Activated T-cell treated with anti-CD3 and anti-CD28 coated beads for 24 hours (primary cell): ENCODE measurements around the gene CFAP43.

Experiments
- DNase-seq: peaks from one replicate; pipeline ENCODE4 v3.0.0-alpha.2; 2020; ENCODE audit warnings: low read depth

The CFAP43 gene

DNA sequence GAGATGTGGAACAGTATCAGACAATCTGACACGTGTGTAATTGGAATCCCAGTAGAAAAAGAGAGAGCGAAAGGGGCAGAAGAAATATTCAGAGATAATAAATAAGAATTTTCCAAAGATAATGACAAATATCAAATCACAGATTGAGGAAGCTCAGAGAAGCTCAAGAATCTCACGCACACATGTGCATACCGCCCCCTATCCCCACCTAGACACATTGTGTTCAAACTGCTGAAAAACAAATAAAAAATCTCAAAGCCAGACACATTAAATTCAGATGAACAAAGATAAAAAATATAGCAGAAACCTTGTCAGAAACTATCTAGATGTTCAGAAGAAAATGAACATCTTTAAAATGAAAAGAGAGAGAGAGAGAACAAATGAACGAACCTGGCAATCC lies 92.9 kb downstream of the CFAP43 start:
- no peak for DNase-seq

DNA sequence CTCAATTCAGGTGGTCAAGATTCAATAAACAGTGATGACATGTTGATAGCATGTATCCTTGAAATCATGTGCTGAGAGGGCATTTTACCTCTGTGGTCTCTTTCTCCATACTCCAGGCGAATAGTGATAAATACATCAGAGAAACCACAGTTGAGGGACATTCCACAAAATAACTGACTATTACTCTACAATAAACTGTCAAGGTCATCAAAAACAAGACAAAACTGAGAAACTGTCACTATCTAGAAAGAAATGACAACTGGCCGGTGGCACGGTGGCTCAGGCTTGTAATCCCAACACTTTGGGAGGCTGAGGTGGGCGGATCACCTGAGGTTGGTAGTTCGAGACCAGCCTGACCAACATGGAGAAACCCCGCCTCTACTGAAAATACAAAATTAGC lies 94.0 kb downstream of the CFAP43 start:
- DNase-seq = no peak

DNA sequence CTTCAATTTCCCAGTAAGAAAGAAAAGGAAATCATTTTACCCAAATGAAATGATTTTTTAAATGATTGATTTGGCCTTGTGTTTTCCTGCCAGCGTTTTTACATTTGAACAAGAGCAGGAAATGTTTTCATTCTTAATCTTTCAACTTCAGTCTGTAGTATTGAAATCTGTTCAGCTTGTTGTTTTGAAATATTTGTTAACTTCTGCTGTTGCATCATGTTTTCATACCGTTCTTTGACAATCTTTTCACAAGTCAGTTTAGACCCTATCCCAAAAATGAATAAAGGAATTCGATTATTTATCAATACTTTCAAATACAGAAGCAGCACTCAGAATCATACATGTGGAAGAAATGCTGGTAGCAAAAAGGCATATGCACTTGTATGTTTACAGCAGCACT lies 102.1 kb downstream of the CFAP43 start:
- no peak for DNase-seq

DNA sequence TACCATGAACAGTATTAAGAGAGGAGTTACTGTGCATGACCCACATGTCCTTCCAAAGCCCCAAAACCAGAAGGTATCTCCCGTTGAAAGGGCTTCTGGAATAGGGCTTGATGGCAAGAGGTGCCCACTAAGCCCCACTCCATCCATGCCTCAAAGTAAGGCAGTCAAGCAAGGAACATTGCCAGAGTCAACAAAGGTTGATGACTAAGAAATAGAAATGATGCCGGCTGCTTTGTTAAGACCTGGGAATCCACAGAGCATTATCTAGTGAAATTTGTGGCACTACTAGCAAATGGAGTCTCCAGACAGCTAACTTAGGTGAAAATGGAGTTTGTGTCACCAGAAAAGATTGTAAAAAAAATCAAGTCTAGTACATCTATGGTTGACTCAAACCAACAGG lies 104.0 kb downstream of the CFAP43 start:
- no peak for DNase-seq

DNA sequence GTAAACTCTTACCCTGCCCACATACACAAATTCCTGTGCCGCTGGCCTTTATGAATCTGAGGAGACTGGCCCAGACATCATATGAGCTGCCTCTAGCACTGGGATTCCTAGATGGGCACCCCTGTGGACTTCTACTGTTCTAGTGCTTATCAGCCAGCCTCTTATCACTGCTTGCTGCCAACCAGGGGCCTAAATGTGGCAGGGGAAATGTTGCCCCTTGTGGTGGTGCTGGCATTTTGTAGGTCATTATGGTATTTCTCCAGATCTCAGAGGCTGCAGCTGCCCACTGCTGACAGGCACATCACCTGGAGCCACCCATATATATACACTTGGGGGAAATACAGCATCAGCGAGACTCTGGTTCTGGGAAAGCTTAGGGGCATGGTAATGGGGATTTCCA lies 104.8 kb downstream of the CFAP43 start:
- DNase-seq = no peak

DNA sequence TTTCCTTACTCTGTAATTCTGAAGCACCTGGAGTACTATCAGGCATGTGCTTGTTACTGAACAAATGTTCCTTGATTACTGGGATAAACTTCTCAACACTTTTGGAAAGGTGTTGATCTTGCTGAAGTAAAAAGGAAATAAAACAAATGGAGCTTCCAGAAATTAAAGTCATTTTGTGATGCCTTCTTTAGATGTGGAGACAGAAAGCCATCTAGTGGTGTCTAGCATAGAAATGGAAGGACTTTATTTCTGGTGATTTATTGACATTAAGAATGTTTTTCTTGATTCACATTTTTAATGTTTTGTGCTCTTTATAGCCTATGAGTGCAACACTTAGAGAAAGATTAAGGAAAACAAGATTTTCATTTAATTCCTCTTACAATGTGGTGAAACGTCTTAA lies 108.8 kb downstream of the CFAP43 start:
- no peak for DNase-seq

DNA sequence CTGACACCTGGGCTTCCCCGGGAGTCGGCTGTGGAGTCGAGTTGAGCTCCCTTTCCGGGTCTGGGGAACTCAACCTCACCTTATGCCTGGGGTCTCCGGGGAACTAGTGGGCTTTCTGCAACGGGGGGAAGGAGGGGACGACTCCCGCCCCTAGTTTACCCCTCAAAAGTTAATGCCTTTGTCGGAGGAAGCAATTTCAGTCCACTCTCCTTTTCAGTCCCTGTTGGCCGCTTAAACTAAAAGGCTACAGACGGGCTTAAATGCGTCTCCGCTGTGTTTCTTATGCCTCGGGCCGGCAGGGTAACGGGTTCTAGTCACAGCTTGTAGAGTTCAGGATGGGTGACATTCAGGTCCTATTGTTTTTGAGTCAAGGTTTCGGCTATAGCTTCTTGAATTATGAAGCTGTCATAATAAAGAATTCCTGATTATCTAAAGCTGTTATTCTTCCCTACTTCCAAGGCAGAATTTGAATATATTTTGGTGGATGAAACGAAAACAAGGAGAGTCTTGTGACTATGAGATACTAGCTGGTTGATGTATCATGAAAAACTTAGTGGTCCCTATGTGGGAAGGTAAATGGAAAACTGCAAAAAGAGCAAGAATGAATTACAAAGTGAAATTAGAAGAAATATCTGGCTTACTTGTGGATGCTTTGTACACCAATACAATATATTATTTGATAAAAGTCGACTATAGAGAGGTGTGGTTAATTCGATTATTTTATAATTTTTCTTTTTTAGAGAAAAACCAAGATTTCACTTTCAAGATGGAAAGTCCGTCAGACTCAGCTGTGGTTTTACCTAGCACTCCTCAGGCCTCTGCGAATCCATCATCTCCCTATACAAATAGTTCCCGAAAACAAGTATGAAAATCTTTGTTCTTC lies 109.7 kb downstream of the CFAP43 start:
- DNase-seq = no peak

DNA sequence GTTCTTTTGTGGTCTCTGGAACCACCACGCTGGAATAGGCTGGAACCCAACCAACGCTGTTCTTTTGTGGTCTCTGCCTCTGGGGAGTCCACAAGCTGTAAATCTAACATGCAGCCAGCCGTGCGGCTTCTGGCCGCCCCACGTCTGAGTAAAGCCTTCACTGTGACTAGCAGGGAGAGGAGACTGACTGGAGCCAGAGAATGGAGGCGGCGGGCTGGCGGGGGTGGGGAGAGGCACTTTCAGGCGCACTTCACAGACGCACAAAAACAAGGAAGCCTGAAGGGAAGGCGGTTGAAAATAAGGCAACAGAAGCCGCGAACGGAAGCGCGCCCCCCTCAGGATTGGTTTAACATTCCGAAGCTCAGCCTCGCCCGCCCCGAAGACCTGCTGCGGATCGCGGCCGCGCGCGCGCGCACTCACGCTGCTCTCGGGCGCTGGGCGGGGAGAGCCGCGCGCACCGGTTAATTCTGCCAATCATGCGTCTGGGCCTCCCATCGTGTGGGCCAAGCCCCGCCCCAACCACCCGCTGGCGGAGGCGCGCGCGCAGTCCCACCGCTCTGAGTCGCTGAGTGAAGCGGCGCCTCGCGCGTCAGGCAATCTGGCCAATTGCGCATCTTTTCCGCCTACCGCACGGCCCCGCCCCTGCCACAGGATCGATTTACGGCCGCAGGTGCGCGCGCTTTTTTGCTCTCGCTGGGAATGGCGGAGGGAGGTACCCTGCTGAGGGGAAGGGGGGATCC lies 110.5 kb downstream of the CFAP43 start, which contains the start of gene SFR1:
TSS of gene SFR1 (plus strand) at position 687 of the 740 bp plus-strand sequence. CDS start at position 700, 13 bp downstream.
- peak; percentile 99 for DNase-seq

DNA sequence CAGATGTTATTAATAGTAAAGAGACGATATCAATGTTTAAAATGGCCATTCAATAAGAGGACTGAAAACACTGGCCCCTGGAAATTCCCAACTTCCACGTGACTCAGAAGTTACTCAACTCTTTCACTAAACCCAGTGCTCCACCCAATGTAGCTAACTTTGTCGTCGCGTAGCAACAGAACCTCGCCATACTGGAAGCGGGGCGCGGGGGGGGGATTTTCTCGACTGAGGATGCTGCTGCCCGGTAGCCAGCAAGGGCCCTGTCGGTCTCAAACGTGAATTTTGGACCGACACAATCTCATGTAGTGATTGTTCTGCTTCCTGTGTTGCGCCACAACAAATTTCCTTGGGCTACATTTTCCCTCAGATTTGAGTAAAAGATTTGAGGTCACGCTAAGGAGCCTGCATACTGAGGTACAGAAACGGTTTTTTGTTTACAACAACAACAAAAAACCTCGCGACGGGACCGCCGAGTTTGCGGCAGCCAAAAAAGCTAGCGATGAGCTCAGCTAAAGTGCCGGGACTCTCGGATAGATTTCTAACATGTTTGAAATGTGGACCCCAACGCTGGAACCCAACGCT lies 111.2 kb downstream of the CFAP43 start:
- DNase-seq = peak; percentile 76

DNA sequence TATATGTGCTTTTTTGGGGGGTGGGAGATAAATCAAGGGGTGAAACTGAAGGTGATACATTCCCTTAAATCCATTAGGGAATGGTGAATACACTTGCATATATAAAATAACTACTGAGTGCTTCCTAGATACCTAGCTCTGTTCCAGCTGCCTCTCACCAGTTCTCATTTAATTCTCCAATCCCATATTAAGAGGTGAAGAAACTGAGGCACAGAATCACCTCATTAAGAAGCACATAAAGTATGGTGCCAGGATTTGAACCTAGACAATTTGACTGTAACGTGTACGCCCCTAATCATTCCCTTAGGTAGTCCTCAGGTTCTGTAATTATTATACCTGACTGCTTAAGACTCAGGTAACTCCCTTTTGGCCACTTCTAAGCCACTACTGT lies 111.7 kb downstream of the CFAP43 start:
- no peak for DNase-seq

DNA sequence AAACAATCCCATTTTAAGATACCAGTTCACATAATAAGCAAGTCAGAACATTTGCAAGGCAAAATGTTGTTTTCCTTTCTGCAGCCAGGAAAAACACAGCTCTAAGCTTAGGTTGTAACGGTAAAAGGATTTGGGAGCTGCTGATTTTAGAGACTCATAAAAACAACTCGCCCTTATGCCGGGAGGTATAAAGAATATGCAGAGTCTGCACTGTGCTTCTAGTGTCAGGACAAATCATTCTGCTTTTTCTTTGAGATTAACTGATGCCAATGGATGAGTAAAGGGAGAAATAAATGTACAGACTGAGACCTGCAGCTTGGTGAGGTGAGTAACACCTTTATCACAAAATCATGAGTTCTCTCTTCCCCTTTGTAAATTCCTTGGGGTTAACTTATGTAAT lies 112.2 kb downstream of the CFAP43 start:
- no peak for DNase-seq

DNA sequence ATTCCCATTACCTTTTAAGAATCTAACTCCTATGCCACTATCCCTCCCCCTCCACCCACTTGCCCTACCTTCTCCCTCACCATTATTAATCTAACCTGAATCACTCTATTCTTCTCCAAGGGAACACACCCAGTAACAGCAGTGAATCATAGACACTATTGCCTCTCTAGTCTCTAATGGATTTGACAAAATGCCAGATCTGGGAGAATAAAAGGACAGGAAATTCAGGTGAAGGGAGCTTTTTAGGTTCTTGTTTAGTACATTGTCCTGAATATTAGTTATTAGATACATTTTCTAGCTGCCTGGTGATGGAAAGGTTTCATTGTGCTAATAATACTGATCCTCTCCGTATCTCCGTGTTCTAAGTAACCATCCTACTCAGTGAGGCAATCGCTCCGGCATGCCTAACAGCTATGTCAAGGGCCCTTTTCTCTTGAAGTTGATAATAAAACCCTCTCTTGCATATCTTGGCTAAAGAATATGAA lies 114.3 kb downstream of the CFAP43 start:
- no peak for DNase-seq

DNA sequence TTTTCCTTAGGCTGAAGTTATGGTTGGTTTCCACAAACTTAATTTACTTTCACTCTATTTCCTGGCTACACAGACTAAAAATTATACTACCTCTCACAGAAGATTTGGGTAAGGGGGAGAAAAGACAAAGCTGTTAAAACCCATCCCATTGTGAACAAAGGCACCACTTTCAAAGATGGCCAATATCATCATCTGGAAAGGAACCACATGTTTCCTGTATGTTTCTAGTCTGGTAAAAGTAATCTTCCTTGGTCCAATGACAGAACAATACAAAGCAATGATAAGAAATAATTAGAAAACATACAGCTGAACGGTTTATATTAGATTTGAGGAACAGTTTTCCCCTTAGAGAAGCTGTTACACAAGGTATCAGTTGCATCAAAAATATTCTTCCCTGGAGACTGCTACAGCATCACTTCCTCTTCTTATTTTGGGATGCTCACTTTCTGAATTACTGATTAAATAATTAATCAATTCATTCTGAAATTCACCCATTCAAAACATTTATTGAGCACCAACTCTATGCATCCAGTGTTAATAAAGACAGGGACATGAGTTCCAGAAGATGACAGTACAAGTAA lies 118.7 kb downstream of the CFAP43 start:
- DNase-seq = no peak

DNA sequence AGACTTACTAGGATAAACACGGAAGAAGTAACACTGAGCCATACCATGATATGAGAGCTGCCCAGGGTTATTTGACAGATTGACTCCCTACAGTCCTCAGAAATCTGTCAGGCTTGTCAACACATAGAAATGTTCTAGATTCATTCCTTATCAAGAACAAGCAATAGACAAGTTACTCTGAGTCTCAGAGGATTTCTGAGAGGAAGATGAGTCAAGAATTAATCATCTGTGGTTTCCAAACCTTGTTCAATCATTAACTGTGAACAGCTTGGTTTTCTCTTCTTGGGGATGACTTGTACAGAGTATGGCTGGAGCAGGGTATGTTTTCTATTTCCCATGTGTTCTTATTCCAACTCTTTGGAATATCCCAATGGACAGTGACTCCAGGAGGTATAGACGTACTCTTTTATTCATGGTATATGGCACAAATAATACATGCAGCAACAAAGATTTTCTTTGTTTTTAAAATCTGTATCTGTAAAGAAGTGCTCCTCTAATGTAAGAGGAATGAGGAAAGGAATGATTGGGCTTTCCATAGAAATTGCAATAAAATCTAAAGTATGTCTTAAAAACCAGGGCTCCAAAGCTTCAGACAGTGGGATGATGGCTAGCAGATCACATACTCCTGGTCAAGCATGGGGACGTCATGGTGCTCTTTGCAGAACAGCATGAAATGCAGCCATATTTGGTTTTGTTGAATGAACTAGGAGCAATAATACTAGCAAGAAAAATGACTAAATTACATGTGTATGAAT lies 122.1 kb downstream of the CFAP43 start:
- no peak for DNase-seq

DNA sequence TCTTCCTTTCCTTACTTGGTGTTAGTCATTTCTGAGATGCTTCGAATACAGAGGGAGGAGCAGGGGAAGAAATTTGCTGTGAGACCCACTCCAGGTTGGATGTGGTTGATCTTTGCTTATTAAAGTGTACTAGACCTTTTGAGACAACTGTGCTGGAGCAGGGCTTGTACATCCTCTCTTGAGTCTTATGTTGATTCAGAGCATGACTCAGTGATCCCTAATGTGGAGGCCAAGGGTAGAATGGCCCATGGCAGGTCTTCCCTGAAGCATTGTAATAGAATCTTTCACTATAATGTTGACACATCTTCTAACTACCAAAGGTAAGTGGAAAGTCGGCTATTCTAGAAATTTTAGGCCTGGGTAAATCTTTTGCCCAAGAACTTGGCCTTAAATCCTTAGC lies 127.2 kb downstream of the CFAP43 start:
- no peak for DNase-seq

DNA sequence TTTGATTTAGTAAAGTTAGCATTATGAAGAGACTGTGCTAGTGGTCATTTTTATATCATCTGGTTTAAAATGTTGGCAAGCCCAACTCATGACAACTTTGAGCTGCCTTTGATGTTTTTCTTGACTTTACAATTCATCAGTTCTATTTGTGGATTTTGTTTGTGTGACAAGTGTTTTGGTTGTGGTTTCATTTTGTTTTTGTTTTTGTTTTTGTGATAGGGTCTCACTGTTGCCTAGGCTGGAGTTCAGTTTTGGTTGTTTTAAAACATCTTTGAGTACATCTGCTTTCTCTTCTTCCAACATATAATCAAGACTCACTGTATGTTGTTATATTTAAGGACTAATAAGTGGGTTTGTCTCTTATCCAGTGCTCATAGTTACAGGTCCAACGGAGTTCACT lies 127.7 kb downstream of the CFAP43 start:
- no peak for DNase-seq

DNA sequence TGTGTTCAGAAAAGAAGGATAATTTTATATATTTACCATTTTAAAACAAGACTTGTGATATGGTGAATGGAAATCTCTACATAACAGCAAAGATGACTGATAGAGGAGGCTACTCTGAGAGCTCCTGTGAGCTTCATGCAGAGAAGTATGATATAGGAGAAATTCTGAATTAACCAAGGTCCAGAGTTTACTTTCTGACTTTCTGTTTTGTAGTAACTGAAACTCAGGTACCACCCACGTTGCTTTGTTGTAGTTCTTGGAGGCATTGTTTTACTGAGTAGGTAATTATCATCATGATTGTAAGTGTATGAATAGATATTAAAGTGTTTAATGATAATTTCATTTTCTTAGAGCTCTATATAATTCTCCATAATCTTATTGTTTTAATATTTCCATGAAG lies 128.2 kb downstream of the CFAP43 start:
- DNase-seq = no peak

DNA sequence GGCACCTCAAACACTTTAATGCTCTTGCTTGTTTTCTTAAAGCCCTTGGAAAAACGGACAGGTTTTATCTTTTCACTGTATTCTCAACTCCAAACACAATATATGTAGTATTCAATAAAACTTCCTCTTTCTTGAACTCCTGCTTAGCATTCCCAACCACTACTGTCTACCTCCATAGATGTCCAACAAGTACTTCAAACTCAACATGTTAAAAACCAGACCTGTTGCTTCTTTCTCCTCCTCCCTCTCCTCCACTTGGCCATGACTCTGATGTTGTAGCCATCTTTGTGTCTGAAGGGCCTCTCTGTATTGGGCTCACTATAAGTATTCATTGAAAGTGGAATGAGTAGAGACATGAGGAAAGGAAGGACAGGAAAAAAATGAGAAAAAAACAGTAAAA lies 130.3 kb downstream of the CFAP43 start:
- DNase-seq = no peak

DNA sequence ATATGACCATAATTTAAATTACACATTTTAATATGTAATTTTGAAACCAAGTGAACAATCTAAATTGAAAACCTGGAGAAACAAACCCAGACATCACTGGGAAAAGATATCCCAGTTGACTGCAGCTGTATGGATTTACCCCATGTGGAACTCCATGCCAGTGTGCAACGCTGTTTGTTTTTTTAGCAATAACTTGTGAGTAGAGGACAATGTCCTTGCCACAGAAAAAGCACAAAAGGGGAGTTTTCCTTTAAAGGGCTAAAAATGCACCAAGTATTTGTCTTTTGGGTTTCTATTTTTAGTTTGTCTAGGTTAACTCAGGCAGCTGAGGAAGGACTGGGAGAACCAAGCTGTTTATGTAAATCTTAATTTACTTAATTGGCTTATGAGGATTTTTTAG lies 131.4 kb downstream of the CFAP43 start:
- no peak for DNase-seq

DNA sequence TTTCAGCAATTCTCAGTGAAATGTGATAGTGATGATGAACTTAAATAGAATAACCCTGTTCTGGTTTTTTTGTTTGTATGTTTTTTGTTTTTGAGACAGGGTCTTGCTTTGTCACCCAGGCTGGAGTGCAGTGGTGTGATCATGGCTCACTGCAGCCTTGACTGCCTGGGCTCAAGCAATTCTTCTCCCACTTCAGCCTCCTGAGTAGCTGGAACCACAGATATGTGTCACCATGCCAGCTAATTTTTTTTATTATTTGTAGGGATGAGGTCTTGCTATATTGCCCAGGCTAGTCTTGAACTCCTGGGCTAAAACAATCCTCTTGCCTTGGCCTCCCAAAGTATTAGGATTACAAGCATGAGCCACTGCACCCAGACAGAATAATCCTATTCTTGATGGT lies 132.2 kb downstream of the CFAP43 start:
- no peak for DNase-seq

DNA sequence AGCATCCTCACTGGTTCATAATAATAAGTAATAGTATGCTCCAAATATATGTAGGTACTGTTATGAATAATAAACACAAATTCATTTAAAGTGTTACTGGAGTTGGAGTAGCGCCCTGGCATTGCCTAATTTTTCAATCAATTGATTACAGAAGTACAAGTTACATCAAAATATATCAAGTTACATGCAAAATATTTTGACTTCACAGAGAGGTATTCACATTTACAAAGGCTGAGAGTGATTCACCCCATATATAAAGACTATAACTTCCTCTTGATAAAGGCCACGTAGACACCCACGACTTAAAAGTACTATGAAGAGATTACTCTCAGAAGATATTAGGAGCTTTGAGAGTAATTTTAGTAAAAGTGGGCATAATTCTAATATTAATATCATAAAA lies 132.9 kb downstream of the CFAP43 start:
- DNase-seq = no peak
